ENCODE data around the gene RELL2. TPM values are rescaled to one million over a fixed set of nuclear protein-coding genes. Genes with fewer than 3 reads are reported as not detected.

Gene RELL2
- total RNA-seq, 4 donors from 2014 or later, result 2.3 to 5.4 (median 2.8) TPM

- Histone ChIP-seq H3K4me1 (peaks cover 0 to 46% (median 4%) of the 10 kb centered on the region in 3 donors), H3K27me3 (no peaks in the 10 kb centered on the region), H3K4me3 (peak overlapping the region; percentile 86 to 98), H3K27ac (peak overlapping the region; percentile 77 to 96 (median 89)), H3K36me3 (peaks cover 0 to 32% of the 10 kb centered on the region in 2 donors), H3K9me3 (no peaks in the 10 kb centered on the region)
- peak; percentile 30 for ATAC-seq
- 1 to 2% methylated on average over 24 to 34 of the region's 36 CpGs for WGBS, 2 donors (ENCODE audit: low coverage in 1 of 2)
- no peak for TF ChIP-seq POLR2A (IDR thresholded peaks at IDR 0.05)
- no peak for TF ChIP-seq CTCF (IDR thresholded peaks at IDR 0.05)
- TF ChIP-seq POLR2AphosphoS5 (IDR thresholded peaks at IDR 0.05), result no peak
- TF ChIP-seq EP300 (IDR thresholded peaks at IDR 0.05), result no peak
Observed at GRCh38 chr5:141618030-141618803, 18.6 kb upstream of the RELL2 start.

- ATAC-seq, result peak; percentile 99
- no peaks in the 10 kb centered on the region for H3K9me3 ChIP-seq
- peaks cover 0 to 38% (median 4%) of the 10 kb centered on the region in 3 donors for H3K4me1 ChIP-seq
- no peaks in the 10 kb centered on the region for H3K27me3 ChIP-seq
- peak within 1 kb of the TSS; percentile 86 to 98 for H3K4me3 ChIP-seq
- H3K27ac ChIP-seq, result peak within 1 kb of the TSS; percentile 77 to 96 (median 89)
- H3K36me3 ChIP-seq, result peaks cover 0 to 40% of the 10 kb centered on the region in 2 donors
- TF ChIP-seq EP300 (IDR thresholded peaks at IDR 0.05), result no peak
- TF ChIP-seq POLR2AphosphoS5 (IDR thresholded peaks at IDR 0.05), result peak; percentile 70
- peak; percentile 87 to 89 for TF ChIP-seq POLR2A (IDR thresholded peaks at IDR 0.05)
- peak; percentile 97 to 100 (median 98) for TF ChIP-seq CTCF (IDR thresholded peaks at IDR 0.05)
- WGBS, 2 donors (ENCODE audit: low coverage in 1 of 2), result 6 to 21% methylated on average over 2 to 8 of the region's 70 CpGs
Observed at GRCh38 chr5:141618804-141619554, 17.8 kb upstream of the RELL2 start, which contains the start of gene DIAPH1. Gene DIAPH1 (minus strand): TSS chr5:141619000. CDS start chr5:141618914, 86 bp downstream.

GRCh38 chr5:141623186-141623585, 13.6 kb upstream of the RELL2 start:
- peak overlapping the region in 1 of 4 donors; percentile 3 for H3K27ac ChIP-seq
- H3K4me3 ChIP-seq, result no peak overlapping the region
- no peak for TF ChIP-seq POLR2A (IDR thresholded peaks at IDR 0.05)
- no peak for TF ChIP-seq EP300 (IDR thresholded peaks at IDR 0.05)
- no peak for TF ChIP-seq POLR2AphosphoS5 (IDR thresholded peaks at IDR 0.05)
- TF ChIP-seq CTCF (IDR thresholded peaks at IDR 0.05), result no peak
- ATAC-seq, result no peak
- peaks cover 0 to 82% of the 10 kb centered on the region in 2 donors for H3K36me3 ChIP-seq
- no peaks in the 10 kb centered on the region for H3K27me3 ChIP-seq
- H3K9me3 ChIP-seq, result no peaks in the 10 kb centered on the region
- H3K4me1 ChIP-seq, result peaks cover 0 to 9% (median 0%) of the 10 kb centered on the region in 3 donors

GRCh38 chr5:141623611-141624010, 13.2 kb upstream of the RELL2 start:
- H3K27ac ChIP-seq, result peak overlapping the region in 1 of 4 donors; percentile 3
- H3K4me3 ChIP-seq, result no peak overlapping the region
- H3K27me3 ChIP-seq, result no peaks in the 10 kb centered on the region
- H3K9me3 ChIP-seq, result no peaks in the 10 kb centered on the region
- ATAC-seq, result no peak
- 73 to 100% methylated on average over 1 to 5 of the region's 5 CpGs for WGBS, 2 donors (ENCODE audit: low coverage in 1 of 2)
- no peak for TF ChIP-seq CTCF (IDR thresholded peaks at IDR 0.05)
- peaks cover 0 to 8% (median 0%) of the 10 kb centered on the region in 3 donors for H3K4me1 ChIP-seq
- H3K36me3 ChIP-seq, result peaks cover 0 to 86% of the 10 kb centered on the region in 2 donors
